ENCODE measurements around the gene REX1BD.
A peak's percentile ranks its signal among the peaks of the same experiment; 100 is the strongest.

The REX1BD gene

GRCh38 chr19:18611327-18612050, 22.9 kb downstream of the REX1BD start:
- DNase-seq (ENCODE audit: low read depth in 2 of 2) = no peak
- H3K4me3 ChIP-seq (replicated peaks in 1 of 2; ENCODE audit: low read depth in 2 of 2, low read length in 2 of 2) = no peak overlapping the region
- TF ChIP-seq CTCF (IDR thresholded peaks at IDR 0.05; ENCODE audit: low read depth, low read length) = no peak

- DNase-seq (ENCODE audit: low read depth in 2 of 2) = no peak
- H3K4me3 ChIP-seq (replicated peaks in 1 of 2; ENCODE audit: low read depth in 2 of 2, low read length in 2 of 2) = peak overlapping the region; percentile 31 to 40
- no peak for TF ChIP-seq CTCF (IDR thresholded peaks at IDR 0.05; ENCODE audit: low read depth, low read length)
These were observed 23.6 kb downstream of the REX1BD start for GRCh38 chr19:18612051-18612771.

GRCh38 chr19:18612772-18613588, 24.4 kb downstream of the REX1BD start, which contains the start of gene TMEM59L:
Gene TMEM59L, plus strand, starts transcription at chr19:18612870. Its CDS starts 89 bp downstream, at chr19:18612959.
- DNase-seq (ENCODE audit: low read depth in 2 of 2) = no peak
- H3K4me3 ChIP-seq (replicated peaks in 1 of 2; ENCODE audit: low read depth in 2 of 2, low read length in 2 of 2) = peak within 1 kb of the TSS; percentile 31 to 40
- TF ChIP-seq CTCF (IDR thresholded peaks at IDR 0.05; ENCODE audit: low read depth, low read length) = no peak

- TF ChIP-seq CTCF (IDR thresholded peaks at IDR 0.05; ENCODE audit: low read depth, low read length) = no peak
- DNase-seq (ENCODE audit: low read depth in 2 of 2) = no peak
- H3K4me3 ChIP-seq (replicated peaks in 1 of 2; ENCODE audit: low read depth in 2 of 2, low read length in 2 of 2) = no peak overlapping the region
These were observed 25.1 kb downstream of the REX1BD start for GRCh38 chr19:18613589-18614234.

- no peak for TF ChIP-seq CTCF (IDR thresholded peaks at IDR 0.05; ENCODE audit: low read depth, low read length)
- no peak for DNase-seq (ENCODE audit: low read depth in 2 of 2)
- H3K4me3 ChIP-seq (replicated peaks in 1 of 2; ENCODE audit: low read depth in 2 of 2, low read length in 2 of 2) = no peak overlapping the region
These were observed 27.4 kb downstream of the REX1BD start for GRCh38 chr19:18616023-18616422.

GRCh38 chr19:18617562-18617961, 29.0 kb downstream of the REX1BD start:
- no peak overlapping the region for H3K4me3 ChIP-seq (replicated peaks in 1 of 2; ENCODE audit: low read depth in 2 of 2, low read length in 2 of 2)
- no peak for TF ChIP-seq CTCF (IDR thresholded peaks at IDR 0.05; ENCODE audit: low read depth, low read length)
- no peak for DNase-seq (ENCODE audit: low read depth in 2 of 2)

All from cardiac fibroblast (primary cell).